SIG-M5 treated with dmso at 0.1 percent for 504 hours (cell line): ENCODE measurements around the gene FERMT2.
A peak's percentile ranks its signal among the peaks of the same experiment; 100 is the strongest.
"Not testable (repeated sequence)": the region's sequence is repeated elsewhere in the genome, so short reads cannot be mapped to it uniquely, and the experiment has no call there.

Experiments
- DNase-seq: peaks from one replicate; lab custom pipeline; 2025; ENCODE audit not compliant: unreplicated experiment; lab: John Stamatoyannopoulos, UW

The FERMT2 gene

GRCh38 chr14:52868911-52869618 is 81.8 kb downstream of the FERMT2 start:
- DNase-seq = peak; percentile 48

- DNase-seq = not testable (repeated sequence)
These were observed 86.0 kb downstream of the FERMT2 start for GRCh38 chr14:52864893-52865292.

- no peak for DNase-seq
These were observed 87.5 kb downstream of the FERMT2 start for GRCh38 chr14:52863334-52863700.

- no peak for DNase-seq
These were observed 88.1 kb downstream of the FERMT2 start for GRCh38 chr14:52862632-52863333.

GRCh38 chr14:52861403-52861802 is 89.4 kb downstream of the FERMT2 start:
- no peak for DNase-seq

GRCh38 chr14:52860910-52861309 is 89.9 kb downstream of the FERMT2 start:
- DNase-seq = no peak

GRCh38 chr14:52860209-52860608 is 90.6 kb downstream of the FERMT2 start:
- DNase-seq = no peak

- no peak for DNase-seq
These were observed 94.7 kb downstream of the FERMT2 start for GRCh38 chr14:52856139-52856538.

- no peak for DNase-seq
These were observed 97.4 kb downstream of the FERMT2 start for GRCh38 chr14:52853522-52853854.

- no peak for DNase-seq
These were observed 97.9 kb downstream of the FERMT2 start for GRCh38 chr14:52852810-52853521.

GRCh38 chr14:52850451-52850909 is 100.4 kb downstream of the FERMT2 start:
- no peak for DNase-seq

- DNase-seq = no peak
These were observed 102.2 kb downstream of the FERMT2 start for GRCh38 chr14:52848626-52849025.

GRCh38 chr14:52846591-52846990 is 104.3 kb downstream of the FERMT2 start:
- no peak for DNase-seq

GRCh38 chr14:52845081-52845480 is 105.8 kb downstream of the FERMT2 start:
- DNase-seq = no peak

GRCh38 chr14:52844262-52845060 is 106.4 kb downstream of the FERMT2 start:
- peak; percentile 3 for DNase-seq

- peak; percentile 41 for DNase-seq
These were observed 110.0 kb downstream of the FERMT2 start for GRCh38 chr14:52840877-52841276.

- DNase-seq = no peak
These were observed 113.4 kb downstream of the FERMT2 start for GRCh38 chr14:52837451-52837850.

- no peak for DNase-seq
These were observed 114.8 kb downstream of the FERMT2 start for GRCh38 chr14:52836063-52836462.

GRCh38 chr14:52835122-52835903 is 115.5 kb downstream of the FERMT2 start:
- peak; percentile 2 for DNase-seq

- no peak for DNase-seq
These were observed 116.4 kb downstream of the FERMT2 start for GRCh38 chr14:52834440-52834842.
